Endothelial cell of umbilical vein (primary cell): ENCODE results near the gene HSPA12A.

Source experiments
- CTCF ChIP-seq, 2 donors: IDR thresholded peaks; 1 replicate in 1 of 2; 2 replicates in 1 of 2; pipeline ENCODE4 v1.5.1; 2011; ENCODE audit warnings: low read length in 2 of 2, mild to moderate bottlenecking in 2 of 2, moderate library complexity in 2 of 2, control low read depth in 1 of 2, inconsistent platforms in 1 of 2, low read depth in 1 of 2; ENCODE audit not compliant: insufficient read depth in 1 of 2; ENCODE audit errors: extremely low read depth in 1 of 2
- JUN ChIP-seq: IDR thresholded peaks from 2 replicates; pipeline ENCODE4 v1.6.1; 2011; ENCODE audit warnings: borderline replicate concordance, low read depth; ENCODE audit not compliant: insufficient read length, insufficient read depth
- POLR2A ChIP-seq: IDR thresholded peaks from 2 replicates; pipeline ENCODE4 v1.6.1; 2012; ENCODE audit warnings: low read depth, mild to moderate bottlenecking, control low read depth, low read length
- POLR2AphosphoS5 ChIP-seq: IDR thresholded peaks from 2 replicates; pipeline ENCODE4 v1.6.1; 2012; ENCODE audit warnings: low read depth, mild to moderate bottlenecking, control low read depth, low read length, moderate library complexity; ENCODE audit not compliant: insufficient read depth

- no peak for TF ChIP-seq POLR2AphosphoS5
- TF ChIP-seq POLR2A, result no peak
- TF ChIP-seq JUN, result no peak
- TF ChIP-seq CTCF (IDR thresholded peaks at IDR 0.05; ENCODE audit: extremely low read depth in 1 of 2, insufficient read depth in 1 of 2, low read depth in 1 of 2, low read length in 2 of 2), result no peak
Observed at GRCh38 chr10:116757246-116757645, 14.9 kb upstream of the HSPA12A start.
